HEK293T (cell line): ENCODE measurements around the gene NT5C2.

ENCODE experiments used
- ARNT ChIP-seq: fragments of 450-650 bp; IDR thresholded peaks from 2 replicates; pipeline ENCODE4 v1.6.1; 2017; ENCODE audit warnings: mild to moderate bottlenecking
- BHLHE40 ChIP-seq: fragments of 450-650 bp; IDR thresholded peaks from 2 replicates; pipeline ENCODE4 v1.6.1; 2016; ENCODE audit warnings: mild to moderate bottlenecking, moderate library complexity, borderline replicate concordance
- CTBP1 ChIP-seq: fragments of 450-650 bp; IDR thresholded peaks from 2 replicates; pipeline ENCODE4 v1.6.1; 2016; ENCODE audit warnings: borderline replicate concordance
- ELF4 ChIP-seq: fragments of 450-650 bp; IDR thresholded peaks from 2 replicates; pipeline ENCODE4 v1.6.1; 2017; ENCODE audit warnings: antibody characterized with exemption
- FOXA1 ChIP-seq: fragments of 450-650 bp; IDR thresholded peaks from 2 replicates; pipeline ENCODE4 v1.6.1; 2016; ENCODE audit warnings: mild to moderate bottlenecking
- FOXK2 ChIP-seq: fragments of 450-650 bp; IDR thresholded peaks from 2 replicates; pipeline ENCODE4 v1.6.1; 2016; ENCODE audit warnings: mild to moderate bottlenecking
- FOXM1 ChIP-seq: fragments of 450-650 bp; IDR thresholded peaks from 2 replicates; pipeline ENCODE4 v1.6.1; 2017; ENCODE audit warnings: mild to moderate bottlenecking, borderline replicate concordance
- HDGF ChIP-seq: fragments of 450-650 bp; IDR thresholded peaks from 2 replicates; pipeline ENCODE4 v1.6.1; 2017; ENCODE audit warnings: antibody characterized with exemption, borderline replicate concordance
- L3MBTL2 ChIP-seq: fragments of 450-650 bp; conservative IDR thresholded peaks from 2 replicates; pipeline ENCODE4 v1.6.1; 2016; ENCODE audit warnings: mild to moderate bottlenecking
- NFRKB ChIP-seq: fragments of 450-650 bp; IDR thresholded peaks from 2 replicates; pipeline ENCODE4 v1.6.1; 2016; ENCODE audit warnings: mild to moderate bottlenecking, moderate library complexity
- ZNF384 ChIP-seq: fragments of 450-650 bp; IDR thresholded peaks from 2 replicates; pipeline ENCODE4 v1.6.1; 2016
- TF ChIP-seq, protein P1 (sequence below): fragments of 450-650 bp; IDR thresholded peaks from 2 replicates; pipeline ENCODE4 v1.6.1; 2016

DNA sequence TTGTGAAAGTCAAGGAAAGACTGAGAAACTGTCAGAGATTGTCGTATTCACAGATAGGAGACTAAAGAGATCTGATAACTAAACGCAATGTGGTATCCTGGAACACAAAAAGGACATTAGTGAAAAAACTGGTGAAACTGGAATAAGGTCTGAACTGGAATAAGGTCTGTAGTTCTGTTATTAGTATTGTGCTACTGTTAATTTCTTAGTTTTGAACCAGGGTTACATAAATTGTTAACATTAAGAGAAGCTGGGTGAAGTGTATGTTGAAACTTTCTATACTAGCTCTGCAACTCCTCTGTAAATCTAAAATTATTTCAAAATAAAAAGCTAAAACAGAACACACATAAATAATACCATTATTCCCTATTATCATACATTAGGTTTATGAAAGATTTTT is 3.4 kb upstream of the NT5C2 start:
- no peak for TF ChIP-seq BHLHE40
- no peak for TF ChIP-seq FOXK2
- no peak for TF ChIP-seq ELF4
- no peak for TF ChIP-seq ZNF384
- no peak for TF ChIP-seq HDGF
- no peak for TF ChIP-seq FOXM1
- TF ChIP-seq FOXA1: no peak
- no peak for TF ChIP-seq L3MBTL2
- TF ChIP-seq, protein P1, sequence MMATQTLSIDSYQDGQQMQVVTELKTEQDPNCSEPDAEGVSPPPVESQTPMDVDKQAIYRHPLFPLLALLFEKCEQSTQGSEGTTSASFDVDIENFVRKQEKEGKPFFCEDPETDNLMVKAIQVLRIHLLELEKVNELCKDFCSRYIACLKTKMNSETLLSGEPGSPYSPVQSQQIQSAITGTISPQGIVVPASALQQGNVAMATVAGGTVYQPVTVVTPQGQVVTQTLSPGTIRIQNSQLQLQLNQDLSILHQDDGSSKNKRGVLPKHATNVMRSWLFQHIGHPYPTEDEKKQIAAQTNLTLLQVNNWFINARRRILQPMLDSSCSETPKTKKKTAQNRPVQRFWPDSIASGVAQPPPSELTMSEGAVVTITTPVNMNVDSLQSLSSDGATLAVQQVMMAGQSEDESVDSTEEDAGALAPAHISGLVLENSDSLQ: no peak
- TF ChIP-seq ARNT: no peak
- no peak for TF ChIP-seq NFRKB
- no peak for TF ChIP-seq CTBP1
